Left renal cortex interstitium (tissue), 4 donors: ENCODE data around the gene FOXJ1. TPM values are rescaled to one million over a fixed set of nuclear protein-coding genes. Genes with fewer than 3 reads are reported as not detected.

ENCODE experiments used
- DNase-seq, 4 donors: peaks; one replicate each; pipeline ENCODE4 v3.0.0-alpha.2; 2013; ENCODE audit warnings: low read depth in 4 of 4, low spot score in 2 of 4, missing footprints in 1 of 4
- polyA plus RNA-seq, 4 donors: library from polyadenylated mRNA; unstranded; fragments of 120-200 nt; gene quantifications; one replicate each; pipeline ENCODE4 v1.2.1, GENCODE V29; 2013; ENCODE audit not compliant: insufficient read length in 4 of 4

Gene FOXJ1
- polyA plus RNA-seq, 4 donors, result 16.4 to 30.7 (median 25.9) TPM

GRCh38 chr17:76145231-76146052, 4.4 kb upstream of the FOXJ1 start:
- no peak for DNase-seq

GRCh38 chr17:76142585-76143041, 1.6 kb upstream of the FOXJ1 start:
- DNase-seq, result no peak

- peak in 2 of 4 donors; percentile 46 to 50 for DNase-seq
These were observed 1.1 kb upstream of the FOXJ1 start for GRCh38 chr17:76142039-76142584.

- no peak for DNase-seq
These were observed 309 bp downstream of the FOXJ1 start for GRCh38 chr17:76140661-76141211.

- no peak for DNase-seq
These were observed 1.0 kb downstream of the FOXJ1 start for GRCh38 chr17:76139801-76140660.

GRCh38 chr17:76138896-76139752, 1.9 kb downstream of the FOXJ1 start:
- DNase-seq, result no peak

GRCh38 chr17:76138234-76138895, 2.7 kb downstream of the FOXJ1 start:
- DNase-seq, result peak in 1 of 4 donors; percentile 76

GRCh38 chr17:76137351-76138233, 3.5 kb downstream of the FOXJ1 start:
- DNase-seq, result no peak

- no peak for DNase-seq
These were observed 4.1 kb downstream of the FOXJ1 start for GRCh38 chr17:76137001-76137350.

- DNase-seq, result no peak
These were observed 4.6 kb downstream of the FOXJ1 start for GRCh38 chr17:76136276-76137000.

GRCh38 chr17:76135810-76136188, 5.2 kb downstream of the FOXJ1 start:
- DNase-seq, result no peak

GRCh38 chr17:76134911-76135809, 5.9 kb downstream of the FOXJ1 start:
- DNase-seq, result no peak

- DNase-seq, result no peak
These were observed 8.3 kb downstream of the FOXJ1 start for GRCh38 chr17:76132574-76133338.

- no peak for DNase-seq
These were observed 9.1 kb downstream of the FOXJ1 start for GRCh38 chr17:76131692-76132573.

- DNase-seq, result no peak
These were observed 9.9 kb downstream of the FOXJ1 start for GRCh38 chr17:76131051-76131691.
